ENCODE measurements around the gene TTLL10.
"Not testable (repeated sequence)": the region's sequence is repeated elsewhere in the genome, so short reads cannot be mapped to it uniquely, and the experiment has no call there.

The TTLL10 gene

GRCh38 chr1:1141911-1142250 lies 31.8 kb upstream of the TTLL10 start:
- no peak for DNase-seq (ENCODE audit: low spot score)

GRCh38 chr1:1142352-1142751 lies 31.3 kb upstream of the TTLL10 start:
- DNase-seq (ENCODE audit: low spot score): not testable (repeated sequence)

GRCh38 chr1:1142844-1143243 lies 30.8 kb upstream of the TTLL10 start:
- DNase-seq (ENCODE audit: low spot score): no peak

GRCh38 chr1:1143636-1144035 lies 30.0 kb upstream of the TTLL10 start:
- no peak for DNase-seq (ENCODE audit: low spot score)

- DNase-seq (ENCODE audit: low spot score): no peak
These were observed 29.4 kb upstream of the TTLL10 start for GRCh38 chr1:1144122-1144842.

GRCh38 chr1:1144843-1145546 lies 28.7 kb upstream of the TTLL10 start:
- no peak for DNase-seq (ENCODE audit: low spot score)

GRCh38 chr1:1145547-1145914 lies 28.1 kb upstream of the TTLL10 start:
- no peak for DNase-seq (ENCODE audit: low spot score)

GRCh38 chr1:1146026-1146425 lies 27.7 kb upstream of the TTLL10 start:
- no peak for DNase-seq (ENCODE audit: low spot score)

GRCh38 chr1:1146596-1146995 lies 27.1 kb upstream of the TTLL10 start:
- DNase-seq (ENCODE audit: low spot score): no peak

- no peak for DNase-seq (ENCODE audit: low spot score)
These were observed 25.6 kb upstream of the TTLL10 start for GRCh38 chr1:1148061-1148460.

GRCh38 chr1:1148569-1148968 lies 25.1 kb upstream of the TTLL10 start:
- no peak for DNase-seq (ENCODE audit: low spot score)

GRCh38 chr1:1149416-1149815 lies 24.3 kb upstream of the TTLL10 start:
- DNase-seq (ENCODE audit: low spot score): no peak

GRCh38 chr1:1150100-1150499 lies 23.6 kb upstream of the TTLL10 start:
- no peak for DNase-seq (ENCODE audit: low spot score)

- no peak for DNase-seq (ENCODE audit: low spot score)
These were observed 22.4 kb upstream of the TTLL10 start for GRCh38 chr1:1151306-1151705.

GRCh38 chr1:1152431-1152830 lies 21.2 kb upstream of the TTLL10 start:
- DNase-seq (ENCODE audit: low spot score): not testable (repeated sequence)

- DNase-seq (ENCODE audit: low spot score): not testable (repeated sequence)
These were observed 20.5 kb upstream of the TTLL10 start for GRCh38 chr1:1153215-1153614.

GRCh38 chr1:1153874-1154273 lies 19.8 kb upstream of the TTLL10 start:
- DNase-seq (ENCODE audit: low spot score): no peak

GRCh38 chr1:1155258-1155657 lies 18.4 kb upstream of the TTLL10 start:
- no peak for DNase-seq (ENCODE audit: low spot score)

GRCh38 chr1:1156140-1157032 lies 17.3 kb upstream of the TTLL10 start:
- DNase-seq (ENCODE audit: low spot score): no peak

GRCh38 chr1:1157033-1157365 lies 16.7 kb upstream of the TTLL10 start:
- DNase-seq (ENCODE audit: low spot score): no peak

- DNase-seq (ENCODE audit: low spot score): peak; percentile 72
These were observed 16.2 kb upstream of the TTLL10 start for GRCh38 chr1:1157426-1157913.

GRCh38 chr1:1157914-1158710 lies 15.6 kb upstream of the TTLL10 start:
- DNase-seq (ENCODE audit: low spot score): peak; percentile 75
